Ureter (tissue), 1 donor: Measurements from ENCODE around the gene CAAP1. TPM values are rescaled to one million over a fixed set of nuclear protein-coding genes. Genes with fewer than 3 reads are reported as not detected.
"Not testable (repeated sequence)": the region's sequence is repeated elsewhere in the genome, so short reads cannot be mapped to it uniquely, and the experiment has no call there.

ENCODE experiments used
- DNase-seq: peaks from one replicate; pipeline ENCODE4 v3.0.0-alpha.2; 2020; ENCODE audit warnings: low spot score
- total RNA-seq: library from RNA; stranded (reverse); gene quantifications from one replicate; pipeline ENCODE4 v1.2.4, GENCODE V29; 2023
- donor health status: DM: yes; HTN: yes; CAD: no.

Gene CAAP1, protein sequence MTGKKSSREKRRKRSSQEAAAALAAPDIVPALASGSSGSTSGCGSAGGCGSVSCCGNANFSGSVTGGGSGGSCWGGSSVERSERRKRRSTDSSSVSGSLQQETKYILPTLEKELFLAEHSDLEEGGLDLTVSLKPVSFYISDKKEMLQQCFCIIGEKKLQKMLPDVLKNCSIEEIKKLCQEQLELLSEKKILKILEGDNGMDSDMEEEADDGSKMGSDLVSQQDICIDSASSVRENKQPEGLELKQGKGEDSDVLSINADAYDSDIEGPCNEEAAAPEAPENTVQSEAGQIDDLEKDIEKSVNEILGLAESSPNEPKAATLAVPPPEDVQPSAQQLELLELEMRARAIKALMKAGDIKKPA
- total RNA-seq: 14.2 TPM

DNA sequence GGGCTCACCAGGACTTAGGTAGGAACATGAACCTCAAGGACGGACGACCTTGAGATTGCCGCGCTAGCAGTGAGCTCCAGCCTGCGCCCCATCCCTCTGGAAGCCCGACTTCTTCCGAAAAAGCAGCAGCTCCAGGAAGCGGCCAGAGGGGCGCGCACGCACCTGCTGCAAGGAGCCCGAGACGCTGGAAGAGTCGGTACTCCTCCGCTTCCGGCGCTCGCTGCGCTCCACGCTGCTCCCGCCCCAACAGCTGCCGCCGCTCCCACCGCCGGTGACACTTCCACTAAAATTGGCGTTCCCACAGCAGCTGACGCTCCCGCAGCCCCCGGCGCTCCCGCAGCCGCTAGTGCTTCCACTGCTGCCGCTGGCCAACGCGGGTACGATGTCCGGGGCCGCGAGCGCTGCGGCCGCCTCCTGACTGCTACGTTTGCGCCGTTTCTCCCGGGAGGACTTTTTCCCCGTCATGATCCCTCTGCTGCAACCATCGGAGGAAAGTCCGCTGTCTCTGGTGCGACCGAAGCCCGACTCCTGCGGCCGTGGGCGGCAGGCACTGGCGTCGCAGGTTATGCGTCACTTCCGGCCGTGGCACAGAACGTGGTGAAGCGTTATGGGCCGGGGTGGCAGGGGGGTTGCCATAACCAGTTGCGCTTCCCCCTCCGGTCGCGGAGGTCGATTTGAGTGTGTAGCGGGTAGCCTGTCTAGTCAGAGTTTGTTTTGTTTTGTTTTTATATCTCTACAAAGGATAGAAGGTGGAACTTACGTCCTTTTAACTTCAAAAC, at the start of gene CAAP1:
Gene CAAP1, minus strand, starts transcription at position 552 of the 779 bp plus-strand sequence. Its CDS starts 87 bp downstream, at position 465.
- DNase-seq: peak; percentile 94

DNA sequence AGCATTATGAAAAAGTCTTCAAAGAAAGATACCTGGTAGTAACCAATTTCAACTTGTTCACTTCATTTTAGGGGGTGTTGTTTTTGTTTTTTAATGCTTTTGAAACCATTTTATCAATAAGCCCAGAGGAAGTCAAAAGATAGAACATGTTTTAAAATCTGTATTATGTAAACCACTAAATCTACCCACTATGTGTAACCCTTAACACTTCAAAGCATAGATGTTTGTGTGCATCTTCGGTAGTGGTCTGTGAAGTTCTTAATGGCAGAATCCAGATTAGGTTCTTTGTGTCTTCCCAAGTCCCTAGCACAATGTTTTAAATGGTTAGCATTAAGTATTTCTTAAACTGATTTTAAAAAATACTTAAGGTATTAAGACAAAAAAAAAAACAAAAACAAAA, 48.2 kb upstream of the CAAP1 start:
- no peak for DNase-seq

DNA sequence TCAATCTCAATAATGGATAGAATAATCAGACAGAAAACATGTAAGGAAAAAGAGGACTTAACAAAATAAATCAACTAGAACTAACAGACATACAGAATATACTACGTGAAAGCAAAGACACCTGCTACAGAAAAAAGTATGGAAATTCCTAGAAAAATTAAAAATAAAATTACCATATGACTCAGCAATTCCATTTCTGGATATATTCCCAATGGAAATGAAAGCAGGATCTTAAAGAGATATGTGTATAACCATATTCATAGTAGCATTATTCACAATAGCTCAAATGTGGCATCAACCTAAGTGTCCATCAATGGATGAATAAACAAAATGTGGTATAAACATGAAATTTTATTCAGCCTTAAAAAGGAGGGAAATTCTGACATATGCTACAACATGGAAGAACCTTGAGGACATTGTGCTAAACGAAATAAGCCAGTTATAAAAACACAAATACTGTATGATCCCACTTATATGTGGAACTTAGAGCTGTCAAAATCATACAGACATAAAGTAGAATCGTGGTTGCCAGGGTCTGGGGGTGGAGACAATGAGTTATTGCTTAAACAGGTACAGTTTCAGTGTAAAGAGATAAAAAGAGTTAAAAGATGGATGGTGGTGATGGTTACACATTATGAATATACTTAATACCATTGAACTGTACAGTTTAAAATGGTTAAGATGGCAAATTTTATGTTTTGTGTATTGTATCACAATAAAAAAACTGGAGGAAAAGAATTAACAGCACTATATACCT, 47.5 kb upstream of the CAAP1 start:
- DNase-seq: no peak

DNA sequence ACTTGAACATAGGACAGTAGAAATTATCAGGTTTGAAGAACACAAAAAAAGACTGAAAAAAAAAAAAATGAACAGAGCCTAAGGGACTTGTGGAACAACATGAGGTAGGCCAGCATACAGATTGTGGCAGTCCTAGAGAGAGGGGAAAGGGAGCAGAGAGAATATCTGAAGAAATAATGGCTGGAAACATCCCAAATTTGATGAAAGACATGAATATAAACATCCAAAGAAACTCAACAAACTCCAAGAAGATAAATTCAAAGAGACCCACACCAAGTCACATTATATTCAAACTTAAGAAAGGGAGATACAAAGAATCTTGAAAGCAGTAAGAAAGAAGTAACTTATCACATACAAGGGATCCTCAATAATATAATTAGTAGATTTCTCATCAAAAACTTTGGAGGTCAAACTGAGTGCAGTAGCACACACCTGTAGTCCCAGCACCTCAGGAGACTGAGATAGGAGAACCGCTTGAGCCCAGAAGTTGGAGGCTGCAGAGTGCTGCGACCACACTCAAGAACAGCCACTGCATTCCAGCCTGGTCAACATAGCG, 45.3 kb upstream of the CAAP1 start:
- no peak for DNase-seq

DNA sequence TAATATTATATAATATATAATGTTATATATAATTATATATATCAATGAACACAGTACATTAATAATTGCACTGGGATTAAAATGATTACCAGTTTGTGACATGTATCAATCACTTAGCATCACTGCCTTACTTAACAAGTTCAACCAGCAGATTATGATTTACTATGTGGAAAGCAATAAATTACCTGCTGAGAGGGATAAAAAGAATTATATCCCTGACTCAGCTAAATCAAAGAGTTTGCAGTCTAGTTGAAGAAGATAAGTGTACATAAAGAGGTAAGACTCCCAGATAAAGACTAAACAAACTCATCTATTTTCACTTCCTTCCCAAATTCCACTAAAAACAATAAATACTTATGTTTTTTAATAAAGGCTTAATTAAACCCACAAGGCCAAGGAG, 43.2 kb upstream of the CAAP1 start:
- no peak for DNase-seq

DNA sequence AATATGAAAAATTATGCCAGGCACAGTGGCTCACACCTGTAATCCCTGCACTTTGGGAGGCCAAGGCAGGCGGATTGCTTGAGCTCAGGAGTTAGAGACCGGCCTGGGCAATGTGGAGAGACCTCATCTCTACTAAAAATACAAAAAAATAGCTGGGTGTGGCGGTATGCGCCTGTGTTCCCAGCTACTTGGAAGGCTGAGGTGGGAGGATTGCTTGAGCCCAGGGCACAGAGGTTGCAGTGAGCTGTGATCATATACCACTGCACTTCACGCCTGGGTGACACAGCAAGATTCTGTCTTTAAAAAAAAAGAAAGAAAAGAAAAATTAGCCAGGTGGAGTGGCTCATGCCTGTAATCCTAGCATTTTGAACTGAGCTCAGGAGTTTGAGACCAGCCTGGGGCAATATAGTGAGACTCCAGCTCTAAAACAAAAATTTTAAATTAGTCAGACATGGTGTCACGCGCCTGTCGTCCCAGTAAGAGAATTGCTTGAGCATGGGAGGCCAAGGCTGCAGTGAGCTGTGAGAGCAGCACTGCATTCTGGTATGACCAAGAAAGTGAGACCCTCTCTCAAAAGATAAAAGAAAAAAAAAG, 36.4 kb upstream of the CAAP1 start:
- no peak for DNase-seq

DNA sequence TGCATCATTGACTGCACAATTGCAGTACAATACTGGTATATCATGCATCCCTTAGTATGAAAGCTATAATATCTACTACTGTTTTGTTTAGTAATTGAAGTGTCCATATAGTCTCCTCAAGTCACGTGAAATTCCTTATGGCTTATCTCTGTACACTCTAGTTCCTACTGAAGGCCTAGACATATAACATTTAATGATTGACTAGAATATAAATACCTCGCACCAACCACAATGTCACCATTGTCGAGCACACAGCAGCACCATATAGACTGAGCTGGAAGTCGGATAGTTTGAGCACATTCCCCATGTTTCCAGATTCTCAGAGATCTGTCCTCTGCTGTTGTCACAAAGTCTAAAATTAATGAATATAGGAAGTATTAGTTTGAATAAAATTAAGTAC, 33.0 kb upstream of the CAAP1 start:
- DNase-seq: no peak

DNA sequence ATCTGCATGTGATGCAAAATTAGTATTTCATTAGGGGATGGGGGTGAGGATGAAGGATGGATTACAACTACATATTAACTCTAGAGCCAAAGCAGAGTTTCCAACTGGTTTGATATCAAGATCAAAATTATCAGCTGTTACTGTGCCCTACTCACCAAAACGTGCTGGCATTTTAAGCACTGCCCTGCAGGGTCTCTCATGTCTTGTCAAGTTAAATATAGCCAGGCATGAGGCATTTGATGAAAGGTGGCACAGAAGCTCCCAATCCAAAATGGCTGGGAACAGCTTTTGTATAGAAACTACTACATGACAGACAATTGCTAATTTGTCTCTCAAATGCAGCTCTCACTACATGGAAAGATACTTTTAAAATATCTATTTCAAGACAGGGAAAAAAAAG, 27.1 kb upstream of the CAAP1 start:
- no peak for DNase-seq

DNA sequence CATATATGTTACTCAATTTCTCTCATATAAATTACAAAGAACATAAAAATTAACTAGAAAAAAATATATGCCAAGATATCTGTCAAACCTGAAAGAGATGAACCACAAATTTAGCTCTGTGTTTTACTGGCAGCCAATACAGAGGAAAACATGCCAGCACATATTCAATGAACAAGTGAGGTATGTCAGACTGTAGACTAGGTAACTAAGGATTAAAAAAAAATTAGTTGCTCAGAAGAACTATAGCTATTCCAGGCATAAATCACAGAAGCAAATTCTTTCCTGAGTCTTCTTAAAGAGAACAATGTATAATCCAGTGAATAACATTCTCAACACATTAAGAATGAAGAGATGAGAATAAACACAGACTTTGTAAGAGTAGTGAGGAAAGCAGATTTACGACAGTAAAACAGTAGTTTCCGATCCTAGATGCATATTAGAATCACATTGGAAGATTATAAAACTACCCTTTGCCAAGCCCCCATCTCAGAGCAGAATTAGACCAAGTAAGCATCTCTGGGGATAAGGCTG, 20.6 kb upstream of the CAAP1 start:
- DNase-seq: no peak

DNA sequence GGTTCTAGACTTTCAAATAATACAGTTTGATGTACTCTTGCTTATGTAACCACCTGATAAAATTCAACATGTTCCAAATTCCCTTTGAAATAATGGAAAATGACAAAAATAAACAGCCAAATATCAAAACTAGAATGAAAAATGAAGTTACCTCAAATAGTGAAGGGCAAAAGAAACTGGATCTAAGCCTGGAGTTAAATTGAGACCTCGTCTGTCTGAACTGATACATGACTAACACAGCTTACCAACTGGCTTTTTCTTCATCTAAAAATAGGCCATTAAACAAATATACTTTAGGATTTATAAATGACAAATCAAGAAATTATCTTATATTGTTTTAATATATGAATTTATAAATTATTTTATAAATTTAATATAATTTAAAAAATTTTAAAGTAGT, 12.1 kb upstream of the CAAP1 start:
- DNase-seq: no peak

DNA sequence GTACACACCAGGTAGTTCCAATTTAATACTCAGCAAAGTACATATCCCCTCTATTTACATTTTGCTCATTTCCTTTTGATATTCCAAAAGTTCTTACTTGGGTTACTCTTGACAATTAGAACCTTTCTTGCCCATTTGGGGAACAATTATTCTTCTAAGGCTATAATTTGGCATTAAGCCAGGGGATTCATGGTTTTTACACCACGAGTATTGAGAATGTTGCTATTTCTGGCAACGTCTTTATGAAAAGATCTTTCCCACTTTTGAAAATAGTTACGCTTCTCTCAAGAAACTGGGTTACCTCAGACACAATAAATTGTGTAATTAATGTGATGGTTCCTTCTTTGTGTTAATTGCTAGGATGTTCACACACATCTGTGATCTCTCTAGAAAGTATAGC, 11.5 kb upstream of the CAAP1 start:
- DNase-seq: no peak

DNA sequence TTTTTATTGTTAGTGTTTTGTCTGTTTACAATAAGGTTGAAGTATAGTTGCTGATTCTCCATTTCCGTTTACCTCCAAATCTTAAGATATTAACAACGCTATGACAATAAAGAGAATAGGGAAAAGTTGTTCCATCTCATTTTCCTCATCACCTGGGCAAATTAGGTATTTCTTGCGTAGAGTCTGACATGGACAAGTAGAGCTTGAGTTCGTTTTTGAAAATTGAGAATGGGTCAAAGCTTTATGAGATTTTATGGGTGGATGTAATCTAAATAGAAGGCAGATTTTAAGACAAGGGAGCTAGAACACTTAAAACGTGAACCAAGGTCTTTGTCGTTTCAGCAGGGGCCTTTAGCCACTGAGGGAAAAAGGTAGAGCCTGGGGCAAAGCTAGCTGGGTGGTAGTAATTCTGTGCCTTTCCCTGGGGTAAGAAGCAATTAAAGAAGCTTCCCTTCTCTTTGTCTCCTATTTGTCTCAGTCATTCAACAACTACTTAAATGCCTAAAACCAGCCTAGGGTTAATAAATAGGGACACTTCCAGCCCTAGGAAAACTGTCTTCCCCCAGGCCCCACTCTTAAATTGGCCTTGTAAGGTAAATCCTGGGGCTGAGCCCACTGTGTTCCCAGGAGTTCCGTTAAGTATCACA, 551 bp upstream of the CAAP1 start:
- no peak for DNase-seq

DNA sequence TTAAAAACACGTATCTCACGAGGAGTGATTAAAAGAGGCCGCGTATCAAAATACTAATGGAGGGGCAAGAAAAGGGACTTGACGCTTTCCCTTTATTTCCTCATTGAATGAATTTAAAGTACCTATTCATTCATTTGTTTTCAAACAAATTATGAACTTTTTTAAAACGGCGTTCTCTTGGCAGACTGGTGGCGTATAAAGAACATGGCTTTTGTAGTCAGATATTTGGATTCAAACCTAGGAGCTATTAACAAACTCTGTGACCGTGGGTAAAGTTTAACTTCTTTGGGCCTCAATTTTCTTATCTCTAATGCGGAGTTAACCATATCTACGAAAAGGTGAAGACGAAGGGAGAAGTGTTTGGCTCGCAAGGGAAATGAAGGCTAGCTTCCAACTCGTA, 876 bp downstream of the CAAP1 start:
- DNase-seq: no peak

DNA sequence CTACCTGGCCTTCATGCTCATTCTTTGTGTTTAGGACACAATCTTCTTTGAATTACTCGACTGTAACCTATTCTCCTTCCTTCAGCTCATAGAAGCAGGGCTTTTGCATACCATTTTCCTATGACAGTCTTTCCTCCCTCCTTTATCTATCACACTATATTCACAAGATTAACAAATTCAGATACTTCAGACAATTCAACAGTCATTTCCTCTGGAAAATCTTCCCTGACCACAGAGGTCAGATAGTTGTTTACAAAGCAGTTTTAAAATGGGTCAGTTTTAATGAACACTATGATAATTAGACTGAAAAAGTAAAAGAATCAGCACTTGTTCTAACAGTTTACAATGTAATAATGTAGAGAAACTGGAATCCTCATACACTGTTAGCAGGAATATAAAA, 4.3 kb downstream of the CAAP1 start:
- no peak for DNase-seq

DNA sequence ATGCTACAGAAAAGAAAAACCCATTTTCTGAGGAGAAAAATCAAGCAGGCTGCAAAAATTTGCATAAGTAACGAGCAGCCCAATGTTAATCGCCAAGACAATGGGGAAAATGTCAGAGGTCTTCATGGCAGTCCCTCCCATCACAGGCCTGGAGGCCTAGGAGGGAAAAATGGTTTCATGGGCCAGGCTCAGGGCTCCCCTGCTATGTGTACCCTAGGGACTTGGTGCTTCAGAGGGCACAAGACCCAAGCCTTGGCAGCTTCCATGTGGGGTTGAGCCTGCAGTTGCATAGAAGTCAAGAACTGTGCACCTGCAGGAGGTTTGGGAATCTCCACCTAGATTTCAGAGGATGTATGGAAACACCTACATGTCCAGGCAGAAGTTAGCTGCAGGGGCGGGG, 10.4 kb downstream of the CAAP1 start:
- no peak for DNase-seq

DNA sequence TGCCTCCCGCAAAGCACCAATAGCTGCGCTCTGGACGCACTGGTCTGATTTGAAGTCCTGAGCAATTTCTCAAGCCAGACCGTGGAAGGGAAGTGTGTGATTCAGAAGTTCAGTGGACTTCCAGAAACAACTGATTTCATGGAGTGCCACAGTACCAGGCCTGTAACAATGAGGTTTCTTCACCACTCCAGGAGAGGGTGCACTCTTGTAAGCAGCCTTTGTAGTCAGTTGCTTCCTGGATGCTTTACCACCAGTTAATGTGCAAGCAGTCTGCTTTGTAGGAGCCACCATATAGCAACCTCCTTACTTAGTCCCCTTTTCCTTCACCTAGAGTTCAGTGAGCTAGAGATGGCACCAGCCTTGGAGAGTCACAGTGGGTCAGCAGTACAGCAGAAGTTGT, 12.3 kb downstream of the CAAP1 start:
- DNase-seq: no peak

DNA sequence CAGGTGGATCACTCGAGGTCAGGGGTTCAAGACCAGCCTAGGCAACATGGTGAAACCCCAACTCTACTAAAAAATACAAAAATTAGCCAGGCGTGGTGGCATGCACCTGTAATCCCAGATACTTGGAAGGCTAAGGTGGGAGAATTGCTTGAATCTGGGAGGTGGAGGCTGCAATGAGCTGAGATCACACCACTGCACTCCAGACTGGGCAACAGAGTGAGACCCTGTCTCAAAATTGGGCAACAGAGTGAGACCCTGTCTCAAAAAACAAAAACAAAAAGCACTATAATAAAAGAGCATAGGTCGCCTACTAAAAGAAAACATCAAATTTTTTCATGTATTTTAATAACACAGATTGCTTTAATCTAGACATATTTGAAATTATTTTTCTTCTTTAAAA, 17.4 kb downstream of the CAAP1 start:
- not testable (repeated sequence) for DNase-seq

DNA sequence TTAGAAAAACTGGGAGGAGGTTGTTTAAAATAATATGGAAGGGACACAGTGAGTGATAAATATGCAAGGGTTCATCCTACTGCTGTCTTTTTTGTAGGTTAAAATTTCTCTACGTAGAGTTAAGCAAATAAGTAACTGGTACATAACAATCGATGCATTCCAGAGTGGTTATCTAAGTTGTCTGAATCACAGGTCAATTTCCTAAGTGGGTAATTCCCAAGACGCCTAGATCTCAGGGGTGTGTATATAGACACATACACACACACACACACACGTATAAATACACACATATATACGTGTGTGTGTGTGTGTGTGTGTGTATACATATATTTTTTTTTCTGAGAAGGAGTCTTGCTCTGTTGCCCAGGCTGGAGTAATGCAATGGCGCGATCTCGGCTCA, 22.3 kb downstream of the CAAP1 start:
- no peak for DNase-seq

DNA sequence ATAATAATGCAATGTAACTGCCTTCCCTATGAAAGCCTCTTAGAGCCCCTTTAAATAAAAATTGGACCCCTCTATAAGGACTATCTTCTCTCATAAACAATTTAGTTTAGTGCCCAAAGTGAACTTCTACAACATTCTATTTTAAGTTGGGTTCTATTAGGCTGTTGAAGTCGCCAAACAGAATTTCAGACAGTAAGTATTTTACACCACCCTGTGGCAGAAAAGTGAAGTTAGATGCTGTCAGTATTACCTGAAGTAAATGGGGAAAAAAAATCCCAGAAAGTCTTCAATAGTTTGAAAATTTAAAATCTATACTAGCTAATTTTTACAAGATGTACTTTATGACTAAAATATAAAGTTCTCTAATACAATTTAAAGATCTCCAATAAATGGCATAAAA, 29.5 kb downstream of the CAAP1 start:
- no peak for DNase-seq

DNA sequence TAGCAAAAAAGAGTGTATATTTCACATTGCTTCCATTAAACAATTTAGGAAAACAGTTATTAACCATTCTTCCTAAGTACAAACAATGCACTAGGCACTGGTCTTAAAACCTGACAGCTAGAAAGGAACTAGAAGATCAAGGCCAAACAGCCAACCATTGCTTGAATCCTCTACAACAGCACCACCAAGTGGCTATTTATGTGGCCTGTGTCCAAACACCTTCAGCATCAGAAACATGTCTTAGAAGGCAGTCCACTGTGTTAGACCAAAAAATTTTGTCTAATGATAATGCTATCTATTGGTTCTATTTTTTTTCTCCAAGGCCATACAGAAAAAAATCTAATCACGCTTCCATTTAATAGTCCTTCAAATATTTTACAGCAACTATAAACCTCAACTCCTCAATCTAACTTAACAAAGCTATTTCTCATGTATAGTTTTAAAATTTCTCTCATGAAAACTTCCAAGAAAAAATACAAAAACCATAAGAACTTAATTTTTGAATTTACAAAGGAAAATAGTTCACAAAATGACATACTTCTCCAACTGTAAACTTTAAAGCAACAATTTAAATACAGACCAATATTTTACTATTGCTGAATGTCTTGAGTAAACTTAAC, 36.1 kb downstream of the CAAP1 start:
- no peak for DNase-seq

DNA sequence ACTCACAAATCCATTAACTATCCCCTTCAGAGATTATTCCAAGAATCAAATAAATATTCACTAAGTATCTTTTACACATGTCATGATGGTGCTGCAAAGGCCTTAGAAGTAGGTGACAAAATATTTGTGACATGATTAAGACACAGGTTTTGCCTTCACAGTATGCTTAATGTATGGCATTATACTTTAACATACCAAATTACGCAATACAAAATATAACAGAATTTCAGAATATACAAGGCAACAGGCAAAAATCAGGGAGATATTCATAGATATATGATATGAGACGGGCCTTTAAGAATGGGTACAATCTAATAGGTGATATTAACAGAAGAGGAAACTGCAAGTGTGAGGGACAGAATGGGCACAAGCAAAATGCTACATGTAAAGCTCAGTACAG, 41.6 kb downstream of the CAAP1 start:
- DNase-seq: no peak
